Vagina (tissue), 2 donors: Measurements from ENCODE around the gene SLBP. TPM values are rescaled to one million over a fixed set of nuclear protein-coding genes. Genes with fewer than 3 reads are reported as not detected.

Experiments used
- DNase-seq, 2 donors: peaks; one replicate each; pipeline ENCODE4 v3.0.0-alpha.2; 2017; ENCODE audit errors: extremely low spot score in 2 of 2
- H3K27ac ChIP-seq: fragments of 200-600 bp; sonication (generic); one replicate; pipeline ENCODE4 v1.5.1; 2019
- H3K27me3 ChIP-seq: fragments of 200-600 bp; sonication (generic); one replicate; pipeline ENCODE4 v1.5.1; 2019
- H3K36me3 ChIP-seq, 2 donors: fragments of 200-600 bp; sonication (generic); one replicate each; pipeline ENCODE4 v1.5.1; 2017 to 2019
- H3K4me1 ChIP-seq: fragments of 200-600 bp; sonication (generic); one replicate; pipeline ENCODE4 v1.5.1; 2019
- H3K4me3 ChIP-seq, 2 donors: fragments of 200-600 bp; sonication (generic); 1 replicate in 1 of 2; 2 replicates in 1 of 2; pipeline ENCODE4 v1.5.1; 2016 to 2019
- H3K9me3 ChIP-seq: fragments of 200-600 bp; sonication (generic); one replicate; pipeline ENCODE4 v1.5.1; 2019
- POLR2A ChIP-seq, 2 donors: fragments of 450-650 bp; IDR thresholded peaks; one replicate each; pipeline ENCODE4 v1.6.1; 2017; ENCODE audit warnings: antibody characterized with exemption in 2 of 2, mild to moderate bottlenecking in 2 of 2, moderate library complexity in 2 of 2
- POLR2AphosphoS5 ChIP-seq, 2 donors: sonication (generic); formaldehyde crosslinking; IDR thresholded peaks; one replicate each; pipeline ENCODE4 v1.9.0; 2017; ENCODE audit warnings: antibody characterized with exemption in 2 of 2, mild to moderate bottlenecking in 2 of 2, low read depth in 1 of 2; ENCODE audit not compliant: insufficient read depth in 1 of 2
- intact Hi-C: fragments of 100-400 bp; cut with DNase I; formaldehyde crosslinking; loops from one replicate; pipeline ENCODE4 v1.15.1; 2023
- total RNA-seq: library from RNA; depleted of rRNA; stranded (reverse); fragments of >200 nt; gene quantifications from one replicate; pipeline ENCODE4 v1.2.3, GENCODE V29; 2016
- TF ChIP-seq, protein P1 (sequence below), 3 experiments: fragments of 450-650 bp in 2 of 3; fragments of 200-600 bp in 1 of 3; sonication (generic) in 1 of 3; IDR thresholded peaks; one replicate each; pipeline ENCODE4 v1.5.1; 2017 to 2019; ENCODE audit warnings: antibody characterized with exemption in 3 of 3, mild to moderate bottlenecking in 2 of 3, moderate library complexity in 2 of 3

The SLBP gene
- total RNA-seq, 1 donor from 2014 or later, result 49.6 TPM

DNA sequence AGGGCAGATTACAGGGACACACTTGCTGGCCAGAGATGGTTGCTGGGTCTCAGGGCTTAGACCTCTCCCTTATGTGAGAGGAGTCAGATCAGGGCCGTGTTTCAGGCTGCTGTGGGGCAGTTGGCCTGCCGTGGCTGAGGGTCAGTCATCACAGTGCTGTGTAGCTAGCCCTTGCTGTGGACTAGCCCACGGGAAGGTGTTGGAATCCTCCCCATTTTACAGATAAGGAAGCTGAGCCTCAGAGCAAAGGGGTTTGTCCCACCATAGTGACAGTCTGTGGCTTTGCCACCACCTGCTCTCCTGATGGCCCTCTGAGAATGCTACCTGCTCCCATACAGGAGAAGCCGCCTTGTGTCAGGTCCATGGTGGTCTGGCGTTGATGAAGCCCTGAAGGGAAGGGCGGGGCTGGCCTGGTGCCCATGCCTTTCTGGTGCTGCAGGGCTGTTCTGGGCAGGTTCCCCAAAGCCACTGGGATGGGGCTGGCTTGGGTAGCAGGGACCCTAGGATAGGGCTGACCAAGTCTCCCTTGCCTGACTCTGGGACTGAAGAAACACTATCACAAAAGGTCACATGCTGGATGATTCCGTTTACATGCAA is 25.6 kb downstream of the SLBP start:
- H3K27ac ChIP-seq, result no peak overlapping the region
- intact Hi-C loops, result no loop called here

DNA sequence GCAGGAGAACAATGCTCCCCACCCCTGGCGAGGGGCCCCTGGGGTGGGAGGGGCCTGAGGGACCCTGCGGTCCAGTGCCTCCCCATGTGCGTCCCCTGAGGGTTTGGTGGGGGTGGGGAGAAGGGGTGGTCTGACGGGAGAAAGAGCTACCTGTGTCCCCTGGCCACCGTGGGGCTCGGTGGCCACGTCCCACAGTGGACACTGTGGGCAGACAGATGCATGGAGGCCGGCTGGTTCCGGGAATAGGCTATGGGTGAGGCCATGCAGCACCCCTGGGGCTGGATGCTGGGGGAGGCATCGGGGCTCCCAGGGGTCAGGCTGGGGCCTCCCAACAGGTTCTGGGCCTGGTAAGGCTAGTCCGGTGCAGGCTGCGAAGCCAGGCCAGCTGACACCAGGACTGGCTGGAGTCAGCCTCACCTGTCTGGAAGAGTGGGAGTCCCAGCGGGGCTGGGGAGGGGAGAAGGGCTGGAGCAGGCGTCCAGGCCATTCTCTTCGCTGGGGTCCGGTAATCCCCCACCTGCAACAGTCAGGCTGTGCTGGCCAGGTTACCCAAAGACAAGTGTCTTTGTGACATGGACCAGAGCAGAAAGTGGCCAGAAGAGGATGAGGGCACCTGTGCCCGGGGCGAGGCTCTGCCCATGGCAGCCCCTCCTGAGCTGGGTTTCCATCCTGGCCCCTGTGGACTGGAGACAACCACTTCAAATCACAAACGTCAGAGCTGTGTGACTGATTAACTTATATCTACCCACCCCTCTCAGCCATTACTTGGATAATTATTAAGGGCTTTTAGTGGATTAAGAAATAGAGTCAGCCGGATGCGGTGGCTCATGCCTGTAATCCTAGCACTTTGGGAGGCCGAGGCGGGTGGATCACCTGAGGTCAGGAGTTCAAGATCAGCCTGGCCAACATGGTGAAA is 26.6 kb downstream of the SLBP start:
- intact Hi-C loops, result no loop called here
- Histone ChIP-seq H3K27ac (no peak overlapping the region), H3K9me3 (no peaks in the 10 kb centered on the region), H3K36me3 (no peaks in the 10 kb centered on the region), H3K27me3 (no peaks in the 10 kb centered on the region), H3K4me3 (peak overlapping the region in 1 of 2 donors; percentile 71), H3K4me1 (peaks cover 19% of the 10 kb centered on the region)
- DNase-seq, result no peak
- TF ChIP-seq POLR2A (IDR thresholded peaks at IDR 0.05), result no peak
- no peak for TF ChIP-seq POLR2AphosphoS5 (IDR thresholded peaks at IDR 0.05; ENCODE audit: insufficient read depth in 1 of 2, low read depth in 1 of 2)
- TF ChIP-seq, protein P1, sequence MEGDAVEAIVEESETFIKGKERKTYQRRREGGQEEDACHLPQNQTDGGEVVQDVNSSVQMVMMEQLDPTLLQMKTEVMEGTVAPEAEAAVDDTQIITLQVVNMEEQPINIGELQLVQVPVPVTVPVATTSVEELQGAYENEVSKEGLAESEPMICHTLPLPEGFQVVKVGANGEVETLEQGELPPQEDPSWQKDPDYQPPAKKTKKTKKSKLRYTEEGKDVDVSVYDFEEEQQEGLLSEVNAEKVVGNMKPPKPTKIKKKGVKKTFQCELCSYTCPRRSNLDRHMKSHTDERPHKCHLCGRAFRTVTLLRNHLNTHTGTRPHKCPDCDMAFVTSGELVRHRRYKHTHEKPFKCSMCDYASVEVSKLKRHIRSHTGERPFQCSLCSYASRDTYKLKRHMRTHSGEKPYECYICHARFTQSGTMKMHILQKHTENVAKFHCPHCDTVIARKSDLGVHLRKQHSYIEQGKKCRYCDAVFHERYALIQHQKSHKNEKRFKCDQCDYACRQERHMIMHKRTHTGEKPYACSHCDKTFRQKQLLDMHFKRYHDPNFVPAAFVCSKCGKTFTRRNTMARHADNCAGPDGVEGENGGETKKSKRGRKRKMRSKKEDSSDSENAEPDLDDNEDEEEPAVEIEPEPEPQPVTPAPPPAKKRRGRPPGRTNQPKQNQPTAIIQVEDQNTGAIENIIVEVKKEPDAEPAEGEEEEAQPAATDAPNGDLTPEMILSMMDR (IDR thresholded peaks at IDR 0.05), result no peak

More for the DNA sequence above, 25.6 kb downstream of the SLBP start:
- no peaks in the 10 kb centered on the region for H3K27me3 ChIP-seq
- no peak for DNase-seq
- TF ChIP-seq, protein P1 (IDR thresholded peaks at IDR 0.05), result no peak
- TF ChIP-seq POLR2AphosphoS5 (IDR thresholded peaks at IDR 0.05; ENCODE audit: insufficient read depth in 1 of 2, low read depth in 1 of 2), result no peak
- no peak for TF ChIP-seq POLR2A (IDR thresholded peaks at IDR 0.05)
- peaks cover 19% of the 10 kb centered on the region for H3K4me1 ChIP-seq
- H3K36me3 ChIP-seq, result peaks cover 0 to 8% of the 10 kb centered on the region in 2 donors
- H3K4me3 ChIP-seq, result no peak overlapping the region
- H3K9me3 ChIP-seq, result no peaks in the 10 kb centered on the region

DNA sequence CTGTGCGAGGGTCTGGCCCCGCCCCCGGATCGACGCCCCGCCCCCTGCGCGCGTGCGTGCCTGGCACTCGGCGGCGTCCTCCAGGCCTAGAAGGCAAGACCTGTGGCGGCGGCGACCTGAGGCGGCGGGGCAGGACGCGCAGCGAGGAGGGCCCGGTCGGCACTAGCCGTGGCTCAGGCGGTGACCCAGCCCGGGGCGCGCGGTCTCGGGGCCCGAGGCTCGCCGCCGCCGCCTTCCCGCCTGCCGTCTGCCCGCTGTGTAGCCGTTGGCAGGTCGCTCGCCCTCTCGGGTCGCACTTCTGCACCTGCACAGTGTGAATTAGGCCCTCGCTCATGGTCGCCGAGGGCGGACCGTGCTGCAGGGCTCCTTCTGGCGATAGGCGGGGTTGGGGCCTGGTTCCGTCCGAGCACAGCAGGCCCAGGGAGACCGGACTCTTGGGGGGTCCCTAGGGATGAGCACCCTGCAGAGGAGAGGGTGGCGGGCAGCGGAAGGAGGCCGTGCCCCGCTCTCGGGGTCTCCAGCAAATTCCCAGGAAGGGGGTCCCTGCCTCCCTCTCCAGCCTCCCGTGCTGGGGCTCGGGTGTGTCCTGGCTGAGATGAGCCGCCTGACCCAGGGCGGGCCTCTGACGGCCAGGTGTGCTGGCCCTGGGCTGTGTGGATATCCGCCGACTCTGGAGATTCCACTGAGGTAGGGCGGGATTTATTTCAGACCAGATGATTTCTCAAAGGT is 27.4 kb downstream of the SLBP start:
- no peak for DNase-seq
- H3K36me3 ChIP-seq, result no peaks in the 10 kb centered on the region
- TF ChIP-seq, protein P1 (IDR thresholded peaks at IDR 0.05), result no peak
- TF ChIP-seq POLR2A (IDR thresholded peaks at IDR 0.05) (no peak), POLR2AphosphoS5 (IDR thresholded peaks at IDR 0.05; ENCODE audit: insufficient read depth in 1 of 2, low read depth in 1 of 2) (no peak)

DNA sequence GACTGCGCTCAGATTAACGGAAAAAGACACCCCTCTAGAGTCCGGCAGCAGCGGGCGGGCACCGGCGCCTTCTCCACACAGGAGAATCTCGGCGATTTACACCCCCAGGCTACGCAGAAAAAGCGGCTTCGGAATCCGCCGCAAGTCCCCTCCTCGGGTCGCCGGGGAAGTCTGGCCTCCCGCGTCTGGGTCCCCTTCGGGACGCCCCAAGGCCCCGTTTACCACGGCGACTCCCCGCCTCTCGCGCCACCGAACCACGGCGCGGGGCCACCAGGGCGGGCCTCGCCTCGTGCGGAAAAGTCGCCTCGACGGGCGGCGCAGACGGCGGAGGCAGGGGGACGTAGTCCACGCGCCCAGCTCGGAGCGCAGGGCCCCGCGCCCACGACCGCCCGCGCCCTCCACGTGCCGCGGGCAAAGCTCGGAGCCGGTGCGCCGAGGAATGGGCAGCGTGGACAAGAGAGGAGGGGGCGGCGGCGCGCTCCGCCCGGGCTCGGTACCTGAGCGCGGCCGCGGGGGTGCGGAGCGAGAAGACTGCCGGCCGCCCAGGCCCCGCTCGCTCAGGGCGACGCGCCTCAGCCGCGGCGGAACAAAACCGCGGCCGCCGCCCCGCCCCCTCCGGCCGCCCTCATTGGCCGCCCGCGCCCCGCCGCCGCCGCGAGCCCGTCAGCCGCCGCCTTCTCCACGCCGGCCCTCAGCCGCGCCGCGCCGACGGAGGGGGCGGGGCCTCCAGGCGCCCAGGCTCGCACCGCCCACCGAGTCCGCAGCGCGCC is 28.2 kb downstream of the SLBP start, which contains the start of gene FAM53A:
Gene FAM53A (minus strand): TSS at position 578 of the 770 bp plus-strand sequence. CDS start 15,572 bp downstream, outside the sequence.
- H3K9me3 ChIP-seq, result no peaks in the 10 kb centered on the region
- TF ChIP-seq, protein P1 (IDR thresholded peaks at IDR 0.05), result no peak
- peak in 1 of 2 donors; percentile 23 for TF ChIP-seq POLR2A (IDR thresholded peaks at IDR 0.05)
- DNase-seq, result no peak
- peaks cover 19% of the 10 kb centered on the region for H3K4me1 ChIP-seq
- no peaks in the 10 kb centered on the region for H3K27me3 ChIP-seq
- intact Hi-C loops, result no loop called here
- H3K36me3 ChIP-seq, result no peaks in the 10 kb centered on the region
- peak within 1 kb of the TSS; percentile 64 for H3K27ac ChIP-seq
- peak within 1 kb of the TSS; percentile 71 to 81 for H3K4me3 ChIP-seq

More for the DNA sequence above, 27.4 kb downstream of the SLBP start:
- Histone ChIP-seq H3K27me3 (no peaks in the 10 kb centered on the region), H3K4me1 (peaks cover 19% of the 10 kb centered on the region), H3K27ac (peak overlapping the region; percentile 48), H3K4me3 (peak overlapping the region; percentile 71 to 81), H3K9me3 (no peaks in the 10 kb centered on the region)
- intact Hi-C loops, result no loop called here
